ENCODE results near the gene ABCE1.

Gene ABCE1

GRCh38 chr4:145101091-145101490 lies 3.0 kb downstream of the ABCE1 start:
- no peak overlapping the region for H3K4me3 ChIP-seq (ENCODE audit: low read depth, low read length)
- TF ChIP-seq CTCF (IDR thresholded peaks at IDR 0.05; ENCODE audit: low read depth, low read length, missing control alignments): no peak
- DNase-seq (ENCODE audit: low read depth): no peak

GRCh38 chr4:145102619-145103018 lies 4.5 kb downstream of the ABCE1 start:
- no peak for TF ChIP-seq CTCF (IDR thresholded peaks at IDR 0.05; ENCODE audit: low read depth, low read length, missing control alignments)
- no peak for DNase-seq (ENCODE audit: low read depth)
- no peak overlapping the region for H3K4me3 ChIP-seq (ENCODE audit: low read depth, low read length)

- H3K4me3 ChIP-seq (ENCODE audit: low read depth, low read length): no peak overlapping the region
- DNase-seq (ENCODE audit: low read depth): no peak
- TF ChIP-seq CTCF (IDR thresholded peaks at IDR 0.05; ENCODE audit: low read depth, low read length, missing control alignments): no peak
Measured at GRCh38 chr4:145103496-145103895, 5.4 kb downstream of the ABCE1 start.

- DNase-seq (ENCODE audit: low read depth): no peak
- H3K4me3 ChIP-seq (ENCODE audit: low read depth, low read length): no peak overlapping the region
- TF ChIP-seq CTCF (IDR thresholded peaks at IDR 0.05; ENCODE audit: low read depth, low read length, missing control alignments): no peak
Measured at GRCh38 chr4:145107126-145107525, 9.0 kb downstream of the ABCE1 start.

GRCh38 chr4:145108128-145108527 lies 10.0 kb downstream of the ABCE1 start:
- no peak overlapping the region for H3K4me3 ChIP-seq (ENCODE audit: low read depth, low read length)
- no peak for DNase-seq (ENCODE audit: low read depth)
- no peak for TF ChIP-seq CTCF (IDR thresholded peaks at IDR 0.05; ENCODE audit: low read depth, low read length, missing control alignments)

GRCh38 chr4:145125396-145125795 lies 27.3 kb downstream of the ABCE1 start:
- DNase-seq (ENCODE audit: low read depth): no peak
- TF ChIP-seq CTCF (IDR thresholded peaks at IDR 0.05; ENCODE audit: low read depth, low read length, missing control alignments): no peak
- H3K4me3 ChIP-seq (ENCODE audit: low read depth, low read length): no peak overlapping the region

- TF ChIP-seq CTCF (IDR thresholded peaks at IDR 0.05; ENCODE audit: low read depth, low read length, missing control alignments): no peak
- no peak for DNase-seq (ENCODE audit: low read depth)
- no peak overlapping the region for H3K4me3 ChIP-seq (ENCODE audit: low read depth, low read length)
Measured at GRCh38 chr4:145130130-145130529, 32.0 kb downstream of the ABCE1 start.

Data from GM12864 (cell line).